K562 (cell line): ENCODE data around the gene JMJD1C. TPM values are rescaled to one million over a fixed set of nuclear protein-coding genes. Genes with fewer than 3 reads are reported as not detected.

Experiments
- CHD7 ChIP-seq: fragments of 200-600 bp; sonication (generic); IDR thresholded peaks from one replicate; pipeline ENCODE4 v1.6.1; 2012; ENCODE audit warnings: mild to moderate bottlenecking, low read depth, low read length, inconsistent platforms
- ELK3 ChIP-seq: fragments of 450-650 bp; formaldehyde crosslinking; IDR thresholded peaks from 2 replicates; pipeline ENCODE4 v1.4.0; 2020; ENCODE audit warnings: mild to moderate bottlenecking
- ESRRB ChIP-seq: fragments of 250-450 bp; sonication (Bioruptor Pico); IDR thresholded peaks from 2 replicates; pipeline ENCODE4 v1.5.0; 2020; ENCODE audit warnings: mild to moderate bottlenecking, moderate library complexity, borderline replicate concordance
- ETV6 ChIP-seq, 3 experiments: fragments of 150-350 bp in 1 of 3; sonication (generic) in 1 of 3; formaldehyde crosslinking in 1 of 3; IDR thresholded peaks; 2 replicates each; pipeline versions ENCODE4 v1.6.1 to v1.8.0; 2014 to 2022; ENCODE audit warnings: borderline replicate concordance in 2 of 3, low read depth in 2 of 3, antibody characterized with exemption in 1 of 3, low read length in 1 of 3, mild to moderate bottlenecking in 1 of 3, missing genetic modification reagents in 1 of 3
- HDAC6 ChIP-seq: IDR thresholded peaks from 2 replicates; pipeline ENCODE4 v1.6.1; 2012; ENCODE audit warnings: low read depth, mild to moderate bottlenecking, control low read depth, inconsistent platforms, low read length, moderate library complexity
- HMBOX1 ChIP-seq: sonication (generic); IDR thresholded peaks from 2 replicates; pipeline ENCODE4 v1.6.1; 2016
- polyA plus RNA-seq, 8 experiments: library from polyadenylated mRNA; depleted of rRNA in 4 of 8; stranded (reverse) in 5 of 8; unstranded in 3 of 8; fragments of >200 nt; fragmentation: Nextera tagmentation in 2 of 8; fragmentation: Illumina TruSeq in 1 of 8; extraction: Ambion mirVana in 2 of 8; extraction: Trizol in 1 of 8; gene quantifications; 2 replicates each; pipeline versions ENCODE4 v1.2.1 to v1.2.3, GENCODE V29; 2011 to 2014; ENCODE audit warnings: inconsistent platforms in 1 of 8, missing spikeins in 1 of 8
- total RNA-seq, 7 experiments: library from RNA; depleted of rRNA in 6 of 7; stranded (reverse); fragments of >200 nt in 6 of 7; fragmentation: Illumina TruSeq in 2 of 7; extraction: Trizol in 2 of 7; gene quantifications; 2 replicates each; pipeline versions ENCODE4 v1.2.1 to v1.2.3, GENCODE V29; 2011 to 2021; ENCODE audit warnings: low replicate concordance in 1 of 7

The JMJD1C gene
- total and polyA plus RNA-seq, 9 of the 15 experiments (the other 6 are each of a cell fraction or from before 2014, with no cell fraction given): 25.3 to 68.0 (median 47.2) TPM

- TF ChIP-seq ESRRB (CRISPR knock-in tag) (no peak), HMBOX1 (no peak), ETV6 (IDR thresholded peaks at IDR 0.05; ENCODE audit: borderline replicate concordance in 1 of 2, low read depth in 2 of 2, low read length in 1 of 2) (no peak), ETV6 (CRISPR knock-in tag; IDR thresholded peaks at IDR 0.05; ENCODE audit: borderline replicate concordance) (no peak), CHD7 (no peak), ELK3 (CRISPR knock-in tag) (no peak), HDAC6 (no peak)
Observed at GRCh38 chr10:63297941-63298340, 167.8 kb downstream of the JMJD1C start (continued).
